GM12892 (cell line): ENCODE data around the gene RPS29.

Source experiments
- DNase-seq: peaks from one replicate; pipeline ENCODE4 v3.0.0; 2011; ENCODE audit not compliant: insufficient read length
- FAIRE-seq: peaks from 2 replicates; lab custom pipeline; 2011; peaks lifted over from hg19 to GRCh38; lab: Jason Lieb, UNC
- POLR2A ChIP-seq: IDR thresholded peaks from 2 replicates; pipeline ENCODE4 v1.6.1; 2011; ENCODE audit warnings: low read depth, low read length, control low read depth
- POLR2AphosphoS5 ChIP-seq: IDR thresholded peaks from 2 replicates; pipeline ENCODE4 v1.6.1; 2011; ENCODE audit warnings: low read depth, low read length, control low read depth
- TAF1 ChIP-seq: IDR thresholded peaks from 2 replicates; pipeline ENCODE4 v1.6.1; 2011; ENCODE audit warnings: low read depth, mild to moderate bottlenecking, control low read depth, low read length, borderline replicate concordance

Gene RPS29

DNA sequence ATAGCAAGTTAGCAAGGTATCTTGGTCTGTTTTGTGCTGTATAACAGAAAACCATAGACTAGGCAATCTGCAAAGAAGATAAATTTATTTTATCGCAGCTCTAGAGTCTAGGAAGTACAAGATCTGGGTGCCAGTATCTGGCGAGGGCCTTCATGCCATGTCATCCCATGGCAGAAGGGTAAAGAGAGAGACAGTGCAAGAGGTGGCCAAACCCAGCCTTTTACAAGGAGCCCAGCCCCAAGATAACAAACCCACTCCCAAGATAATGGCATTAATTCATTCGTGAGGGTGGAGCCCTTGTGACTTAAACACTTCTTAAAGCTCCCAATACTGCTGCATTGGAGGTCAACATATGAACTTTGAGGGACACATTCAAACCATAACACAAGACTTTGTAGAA lies 16.9 kb downstream of the RPS29 start:
- DNase-seq (no peak), FAIRE-seq (no peak)
- TF ChIP-seq POLR2AphosphoS5 (no peak), POLR2A (no peak), TAF1 (no peak)

DNA sequence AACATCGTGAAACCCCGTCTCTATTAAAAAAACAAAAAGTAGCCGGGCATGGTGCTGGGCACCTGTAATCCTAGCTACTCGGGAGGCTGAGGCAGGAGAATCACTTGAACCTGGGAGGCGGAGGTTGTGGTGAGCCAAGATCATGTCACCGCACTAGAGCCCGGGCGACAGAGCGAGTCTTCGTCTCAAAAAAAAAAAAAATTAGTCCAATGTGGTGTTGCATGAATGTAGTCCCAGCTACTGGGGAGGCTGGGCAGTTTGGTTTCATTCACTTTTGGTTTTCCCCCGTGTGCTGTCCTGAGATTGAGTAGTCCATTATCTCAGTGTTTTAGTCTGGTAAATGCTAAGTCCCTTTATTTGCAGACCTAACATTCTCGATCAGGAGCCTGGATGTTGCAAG lies 19.5 kb downstream of the RPS29 start:
- FAIRE-seq (no peak), DNase-seq (no peak)
- TF ChIP-seq TAF1 (no peak), POLR2A (no peak), POLR2AphosphoS5 (no peak)

DNA sequence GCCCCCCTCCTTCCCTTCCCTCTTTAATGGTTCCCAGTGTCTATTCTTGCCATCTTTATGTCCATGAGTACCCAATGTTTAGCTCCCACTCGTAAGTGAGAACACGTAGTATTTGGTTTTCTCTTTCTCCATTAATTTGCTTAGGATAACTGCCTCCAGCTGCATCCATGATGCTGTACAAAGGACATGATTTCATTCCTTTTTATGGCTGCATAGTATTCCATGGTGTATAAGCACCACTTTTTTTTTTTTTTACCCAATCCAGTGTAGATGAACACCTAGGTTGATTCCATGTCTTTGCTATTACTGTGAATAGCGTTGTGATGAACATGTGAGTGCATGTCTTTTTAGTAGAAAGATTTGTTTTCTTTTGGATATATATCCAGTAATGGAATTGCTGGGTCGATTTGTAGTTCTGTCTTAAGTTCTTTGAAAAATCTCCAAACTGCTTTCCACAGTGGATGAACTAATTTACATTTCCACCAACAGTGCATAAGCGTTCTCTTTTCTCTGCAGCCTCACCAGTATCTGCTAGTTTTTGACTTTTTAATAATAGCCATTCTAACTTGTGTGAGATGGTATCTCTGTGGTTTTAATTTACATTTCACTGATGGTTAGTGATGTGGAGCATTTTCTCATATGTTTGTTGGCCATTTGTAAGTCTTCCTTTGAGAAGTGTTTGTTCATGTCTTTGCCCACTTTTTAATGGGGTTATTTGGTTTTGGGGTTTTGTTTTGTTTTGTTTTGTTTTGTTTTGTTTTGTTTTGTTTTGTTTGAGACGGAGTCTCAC lies 26.0 kb downstream of the RPS29 start:
- DNase-seq (no peak), FAIRE-seq (no peak)
- TF ChIP-seq TAF1: no peak
- no peak for TF ChIP-seq POLR2A
- TF ChIP-seq POLR2AphosphoS5: no peak

DNA sequence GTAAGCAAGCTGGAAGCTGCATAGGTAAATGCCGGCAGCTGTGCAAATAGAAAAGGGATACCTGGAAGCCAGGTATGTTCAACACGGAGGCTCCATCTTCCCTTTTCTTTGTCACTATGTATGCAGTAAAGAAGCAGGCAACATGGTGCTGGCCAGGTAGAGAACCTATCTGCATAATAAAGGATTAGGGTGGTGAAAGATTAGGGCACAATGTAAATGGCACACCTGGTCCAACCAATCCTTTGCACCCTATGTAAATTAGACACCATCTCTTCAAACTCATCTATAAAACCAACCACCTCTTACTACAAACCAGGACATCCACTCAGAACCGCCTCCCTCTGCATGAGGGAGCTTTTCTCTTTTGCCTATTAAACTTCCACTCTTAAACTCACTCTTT lies 32.3 kb downstream of the RPS29 start:
- FAIRE-seq: no peak
- TF ChIP-seq POLR2A: no peak
- TF ChIP-seq POLR2AphosphoS5: no peak
- no peak for TF ChIP-seq TAF1
- no peak for DNase-seq

DNA sequence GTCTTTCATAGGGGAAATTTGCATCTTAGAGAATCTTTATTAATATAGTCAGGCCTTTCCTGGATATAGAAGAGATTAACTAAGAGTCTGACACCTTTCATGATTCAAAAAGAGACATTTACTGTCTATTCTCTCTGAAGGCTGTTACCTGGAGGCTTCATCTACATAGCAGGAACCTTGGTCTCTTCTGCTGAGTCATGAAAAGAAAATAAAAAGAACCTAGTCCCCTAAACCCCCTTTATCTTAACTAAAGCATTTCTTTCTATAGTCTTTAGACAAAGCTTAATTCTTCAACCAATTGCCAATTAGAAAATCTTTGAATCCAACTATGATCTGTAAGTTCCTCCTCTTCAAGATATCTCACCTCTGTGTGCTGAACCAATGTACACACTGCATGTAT lies 33.1 kb downstream of the RPS29 start:
- no peak for TF ChIP-seq POLR2A
- TF ChIP-seq TAF1: no peak
- no peak for TF ChIP-seq POLR2AphosphoS5
- DNase-seq (no peak), FAIRE-seq (no peak)

DNA sequence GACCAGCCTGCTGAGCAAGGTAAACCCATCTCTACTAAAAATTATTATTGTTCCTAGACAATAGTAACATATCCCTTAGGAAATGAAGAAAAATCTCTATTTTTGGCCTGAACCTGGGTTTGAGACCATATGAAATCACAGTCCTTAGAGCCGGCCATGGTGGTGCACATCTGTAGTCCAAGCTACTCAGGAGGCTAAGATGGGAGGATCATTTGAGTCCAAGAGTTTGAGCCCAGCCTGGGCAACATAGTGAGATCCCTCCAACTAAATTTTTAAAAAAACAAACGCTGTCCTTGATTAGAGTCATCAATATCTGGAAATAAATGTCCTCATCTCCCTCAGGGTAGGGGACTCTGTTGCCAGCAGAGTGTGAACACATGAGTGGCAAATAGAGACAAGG lies 34.6 kb downstream of the RPS29 start:
- DNase-seq (no peak), FAIRE-seq (no peak)
- TF ChIP-seq TAF1: no peak
- no peak for TF ChIP-seq POLR2AphosphoS5
- no peak for TF ChIP-seq POLR2A

DNA sequence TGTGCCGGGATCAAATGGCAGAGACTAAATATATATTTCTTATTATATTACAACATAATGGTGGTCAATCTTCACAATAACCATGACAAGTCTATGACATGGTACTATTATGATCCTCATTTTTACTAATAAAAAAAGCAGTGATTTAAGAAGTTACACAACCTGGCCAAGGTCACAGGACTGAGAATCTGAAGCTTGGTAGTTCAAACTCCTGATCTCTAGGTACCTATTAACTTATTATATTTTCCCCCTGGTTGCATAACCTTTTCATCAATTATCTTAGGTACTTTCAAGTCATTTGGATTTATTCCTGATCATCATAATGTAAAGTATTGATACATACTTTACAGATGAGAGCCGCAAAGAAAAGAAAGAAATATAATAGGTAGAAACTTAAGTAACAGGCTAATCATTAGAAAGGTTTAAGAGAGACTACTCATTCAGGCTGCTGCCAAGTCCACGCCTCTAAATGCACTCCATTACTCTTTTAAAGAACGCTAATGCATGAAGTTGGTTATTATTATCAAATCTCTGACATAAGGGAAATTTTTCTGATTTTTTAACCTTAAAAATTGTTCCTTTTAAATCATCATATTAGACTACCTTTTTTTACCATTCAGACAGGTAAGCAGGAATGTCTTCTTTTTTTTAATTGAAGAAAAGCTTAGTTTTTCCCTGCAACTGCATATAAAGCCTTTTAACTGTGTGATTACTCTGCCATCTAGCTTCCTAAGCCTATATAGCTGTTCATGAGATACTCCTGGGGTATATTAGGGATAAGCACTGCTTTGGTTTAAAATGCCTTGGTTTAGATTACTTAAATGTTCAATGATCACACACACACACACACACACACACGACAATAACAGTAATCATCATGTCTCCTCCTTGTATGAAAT lies 35.6 kb downstream of the RPS29 start:
- TF ChIP-seq TAF1 (no peak), POLR2AphosphoS5 (no peak), POLR2A (no peak)
- no peak for FAIRE-seq
- no peak for DNase-seq

DNA sequence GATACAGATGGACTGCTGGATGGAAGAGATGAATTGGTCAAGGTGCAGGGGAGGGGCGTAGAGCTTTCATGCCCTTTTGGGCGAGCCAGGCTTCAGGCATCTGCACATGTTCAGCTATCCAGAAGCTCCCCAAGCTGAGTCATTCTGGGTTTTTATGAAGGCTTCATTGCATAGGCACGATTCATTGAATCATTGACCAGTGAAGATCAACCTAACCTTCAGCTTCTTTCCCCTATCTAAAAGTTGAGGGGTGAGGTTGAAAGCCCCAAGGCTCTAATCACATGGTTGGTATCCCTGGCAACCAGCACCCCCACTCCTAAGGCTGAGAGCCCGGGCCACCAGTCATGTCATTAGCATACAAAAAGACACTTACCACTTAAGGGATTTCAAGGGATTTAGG lies 36.3 kb downstream of the RPS29 start:
- FAIRE-seq (no peak), DNase-seq (no peak)
- no peak for TF ChIP-seq TAF1
- no peak for TF ChIP-seq POLR2AphosphoS5
- TF ChIP-seq POLR2A: no peak

DNA sequence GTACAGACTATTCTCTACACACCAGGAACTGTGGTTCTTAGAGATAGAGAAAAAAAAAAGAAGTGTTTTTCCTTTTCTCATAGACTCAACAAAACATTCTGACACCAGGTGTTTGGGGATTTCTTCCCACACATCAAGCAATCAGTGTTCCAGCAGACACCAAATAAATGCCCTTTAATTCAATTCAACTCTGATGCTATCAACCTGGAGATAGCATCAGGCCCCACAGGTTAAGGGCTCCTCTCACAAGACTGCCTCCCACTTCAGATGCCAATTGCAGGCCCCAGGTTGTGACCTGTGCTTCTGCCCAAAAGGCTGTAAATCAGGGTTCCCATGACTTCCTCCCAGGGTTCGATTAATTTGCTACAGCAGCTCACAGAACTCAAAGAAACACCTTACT lies 36.7 kb downstream of the RPS29 start:
- no peak for TF ChIP-seq POLR2AphosphoS5
- TF ChIP-seq POLR2A: no peak
- TF ChIP-seq TAF1: no peak
- FAIRE-seq (no peak), DNase-seq (no peak)

DNA sequence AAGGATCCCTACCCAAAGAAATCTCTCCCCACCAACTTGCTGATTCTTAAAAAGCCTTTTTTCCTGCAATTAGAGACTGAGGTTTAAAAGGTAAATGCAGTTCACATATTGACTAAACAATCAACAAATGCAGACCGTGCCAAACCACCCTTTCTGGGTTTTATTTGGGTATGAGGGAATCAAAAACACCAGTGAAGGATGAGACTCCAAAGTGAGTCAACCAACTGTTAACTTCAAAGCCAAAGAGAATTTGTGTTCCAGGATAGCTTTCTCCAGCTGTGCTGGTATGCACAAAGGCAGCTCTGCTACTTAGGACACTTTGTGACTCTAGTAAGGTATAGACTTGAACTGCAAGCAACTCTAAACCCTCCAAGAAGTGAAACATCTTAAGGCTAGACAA lies 39.4 kb downstream of the RPS29 start:
- DNase-seq (no peak), FAIRE-seq (no peak)
- TF ChIP-seq TAF1 (no peak), POLR2AphosphoS5 (no peak), POLR2A (no peak)

DNA sequence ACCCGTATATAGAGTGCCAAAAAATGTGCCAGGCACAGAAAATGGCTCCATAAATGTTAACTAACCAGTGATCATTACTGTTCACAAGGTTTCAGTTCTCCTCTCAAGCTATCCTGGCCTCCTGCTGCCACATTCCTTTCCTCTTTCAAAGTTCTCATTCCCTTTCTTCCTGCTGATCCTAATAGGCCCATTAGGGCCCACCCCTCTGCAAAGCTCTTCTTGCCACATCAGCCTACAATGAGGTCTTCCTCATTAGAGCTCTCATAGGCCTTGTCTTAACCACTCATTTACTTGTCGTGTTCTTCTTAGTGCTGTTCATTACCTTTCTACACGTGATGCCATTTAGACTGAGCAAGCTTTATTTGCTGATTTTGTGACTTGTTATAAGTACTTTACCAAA lies 40.5 kb downstream of the RPS29 start:
- TF ChIP-seq TAF1 (no peak), POLR2A (no peak), POLR2AphosphoS5 (no peak)
- DNase-seq (no peak), FAIRE-seq (no peak)

DNA sequence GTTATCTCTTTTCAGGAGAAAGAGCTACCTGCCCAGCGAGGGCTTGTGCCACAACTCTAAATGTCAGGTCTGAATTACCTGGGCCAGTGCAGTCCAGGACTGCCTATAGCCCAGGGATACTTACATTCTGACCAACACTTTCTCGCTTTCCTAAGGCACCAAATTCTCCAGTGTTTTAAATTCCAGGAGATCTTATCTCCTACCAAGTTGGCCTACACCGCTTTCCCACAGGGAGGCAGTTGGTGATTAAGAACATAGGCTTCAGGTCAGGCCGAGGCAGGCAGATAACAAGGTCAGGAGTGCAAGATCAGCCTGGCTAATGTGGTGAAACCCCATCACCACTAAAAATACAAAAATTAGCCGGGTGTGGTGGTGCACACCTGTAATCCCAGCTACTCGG lies 41.1 kb downstream of the RPS29 start:
- no peak for FAIRE-seq
- TF ChIP-seq TAF1: no peak
- TF ChIP-seq POLR2A: no peak
- TF ChIP-seq POLR2AphosphoS5: no peak
- no peak for DNase-seq
